IPS-15b (cell line): ENCODE data around the gene IGF2BP3.

Source experiments
- H3K27me3 ChIP-seq: one replicate; pipeline ENCODE4 v1.6.1; 2013; ENCODE audit warnings: low read length; ENCODE audit not compliant: control insufficient read depth, insufficient read depth
- H3K36me3 ChIP-seq: one replicate; pipeline ENCODE4 v1.6.1; 2013; ENCODE audit warnings: low read length; ENCODE audit not compliant: control insufficient read depth, insufficient read depth
- H3K4me1 ChIP-seq: one replicate; pipeline ENCODE4 v1.6.1; 2013; ENCODE audit warnings: mild to moderate bottlenecking, low read length; ENCODE audit not compliant: control insufficient read depth, insufficient read depth
- H3K4me3 ChIP-seq: one replicate; pipeline ENCODE4 v1.5.1; 2013; ENCODE audit warnings: low read depth, low read length
- H3K9ac ChIP-seq: one replicate; pipeline ENCODE4 v1.6.1; 2013; ENCODE audit warnings: low read depth, mild to moderate bottlenecking, low read length
- H3K9me3 ChIP-seq: one replicate; pipeline ENCODE4 v1.6.1; 2013; ENCODE audit warnings: mild to moderate bottlenecking, low read length; ENCODE audit not compliant: control insufficient read depth, insufficient read depth

The IGF2BP3 gene

DNA sequence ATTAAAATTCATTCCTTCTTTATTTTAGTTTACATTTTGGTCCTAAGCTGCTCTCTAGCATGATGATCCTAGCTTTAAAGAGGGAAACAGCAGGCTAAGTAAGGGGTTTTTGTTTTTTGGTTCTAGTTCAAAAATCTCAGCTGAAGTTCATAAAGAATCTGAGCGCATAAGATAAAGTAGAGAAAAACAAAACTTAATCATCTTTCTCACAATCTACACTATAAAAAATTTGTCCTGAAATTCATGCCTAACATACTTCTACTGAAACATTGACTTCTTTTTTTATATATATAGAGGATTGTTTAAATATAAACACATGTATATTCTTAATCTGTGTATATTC is 6.8 kb upstream of the IGF2BP3 start:
- no peaks in the 10 kb centered on the region for H3K9me3 ChIP-seq
- no peaks in the 10 kb centered on the region for H3K27me3 ChIP-seq
- H3K4me3 ChIP-seq, result peak overlapping the region; percentile 79

DNA sequence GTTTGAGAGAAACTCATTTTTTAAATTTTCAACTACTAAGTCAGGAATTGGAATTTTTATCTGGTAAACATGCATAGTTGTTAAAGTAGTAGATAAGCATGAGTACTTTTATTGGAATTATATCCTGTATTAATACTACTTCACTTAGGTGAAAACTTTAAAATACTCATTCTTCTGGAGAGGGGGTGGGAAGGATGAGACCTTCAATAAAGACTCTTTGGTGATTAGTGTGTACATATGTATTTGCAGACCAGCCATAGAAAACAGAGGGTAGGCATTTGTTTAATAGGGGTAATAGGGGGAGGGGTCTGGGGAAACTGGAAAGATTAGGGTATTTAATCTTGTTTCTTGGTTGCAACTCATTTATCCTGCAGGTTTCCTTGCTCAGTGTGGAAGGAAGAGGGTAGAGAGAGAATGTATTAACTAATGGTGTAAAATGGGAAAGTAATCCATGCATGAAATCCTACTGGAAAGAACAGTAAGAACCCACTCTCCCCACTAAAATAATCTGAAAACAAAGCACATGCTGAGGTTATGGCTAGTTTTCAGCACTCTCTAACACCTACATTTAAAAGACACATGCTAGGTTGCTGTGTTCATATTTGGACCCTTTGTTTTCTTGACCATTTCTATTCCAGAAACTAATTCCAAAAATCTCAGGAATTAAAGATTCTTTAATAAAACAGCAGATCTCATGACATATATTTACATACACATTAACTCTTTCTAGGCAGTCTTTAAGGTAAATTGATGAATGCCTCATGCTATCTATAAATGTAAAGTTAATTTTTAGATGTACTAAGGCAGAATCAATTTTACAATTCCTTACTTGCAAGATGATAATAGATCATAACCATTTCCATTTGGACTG is 6.2 kb upstream of the IGF2BP3 start:
- Histone ChIP-seq H3K9ac (peak overlapping the region; percentile 42), H3K9me3 (no peaks in the 10 kb centered on the region), H3K4me3 (peak overlapping the region; percentile 79), H3K36me3 (no peaks in the 10 kb centered on the region), H3K27me3 (no peaks in the 10 kb centered on the region), H3K4me1 (peaks cover 3% of the 10 kb centered on the region)

More for the DNA sequence above, 6.8 kb upstream of the IGF2BP3 start:
- no peaks in the 10 kb centered on the region for H3K36me3 ChIP-seq
- no peak overlapping the region for H3K9ac ChIP-seq
- peaks cover 7% of the 10 kb centered on the region for H3K4me1 ChIP-seq

DNA sequence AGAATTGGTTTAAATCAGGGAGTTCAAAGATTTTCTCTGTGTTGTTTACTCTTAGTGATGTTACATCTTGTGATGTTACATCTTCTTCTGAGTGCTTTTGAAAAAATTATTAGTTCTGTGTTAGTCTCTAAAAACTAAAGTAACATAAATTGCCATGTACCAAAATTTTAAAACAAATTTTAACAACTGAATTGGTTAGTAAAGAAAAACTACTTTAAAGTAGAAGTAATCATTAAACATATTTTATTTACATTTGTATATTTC is 5.2 kb upstream of the IGF2BP3 start:
- Histone ChIP-seq H3K9ac (peak overlapping the region; percentile 90), H3K36me3 (no peaks in the 10 kb centered on the region), H3K4me3 (peak overlapping the region; percentile 79), H3K4me1 (peaks cover 3% of the 10 kb centered on the region), H3K9me3 (no peaks in the 10 kb centered on the region), H3K27me3 (no peaks in the 10 kb centered on the region)

DNA sequence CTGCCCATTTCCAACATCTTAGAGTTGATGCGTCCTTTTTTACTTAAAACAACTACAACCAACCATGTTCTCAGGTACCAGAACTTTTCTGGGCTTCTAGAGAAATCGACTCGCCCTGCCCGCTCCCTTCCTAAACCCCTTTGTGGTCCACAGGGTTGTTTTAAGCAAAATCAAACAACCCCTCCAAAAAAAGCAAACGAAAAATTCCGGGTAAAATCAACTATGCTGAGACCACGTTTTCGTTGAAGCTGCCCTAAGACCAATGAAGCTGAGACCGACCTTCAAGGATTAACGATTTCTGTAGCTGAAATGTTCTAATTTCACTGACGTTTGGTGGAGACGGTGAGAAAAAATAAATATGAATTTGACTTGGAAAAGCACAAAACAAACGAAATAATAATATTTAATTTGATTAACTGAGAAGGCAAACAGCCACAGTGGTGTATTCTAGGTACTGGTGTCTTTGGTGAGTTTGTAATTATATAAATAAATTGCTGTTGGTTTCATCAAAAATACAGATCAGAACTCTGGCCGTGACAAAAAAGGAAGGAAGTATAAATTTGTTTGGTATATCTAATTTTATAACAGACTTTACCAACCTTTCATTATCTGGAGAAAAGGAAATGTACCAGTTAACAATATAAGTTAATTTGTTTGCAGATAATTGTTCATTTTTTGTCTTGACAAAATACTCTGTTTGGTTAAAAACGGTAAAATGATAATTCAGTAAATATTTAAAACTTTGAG is 4.7 kb upstream of the IGF2BP3 start:
- no peaks in the 10 kb centered on the region for H3K9me3 ChIP-seq
- H3K4me3 ChIP-seq, result peak overlapping the region; percentile 79
- no peaks in the 10 kb centered on the region for H3K36me3 ChIP-seq
- H3K9ac ChIP-seq, result peak overlapping the region; percentile 90
- H3K27me3 ChIP-seq, result no peaks in the 10 kb centered on the region
- H3K4me1 ChIP-seq, result peaks cover 3% of the 10 kb centered on the region

DNA sequence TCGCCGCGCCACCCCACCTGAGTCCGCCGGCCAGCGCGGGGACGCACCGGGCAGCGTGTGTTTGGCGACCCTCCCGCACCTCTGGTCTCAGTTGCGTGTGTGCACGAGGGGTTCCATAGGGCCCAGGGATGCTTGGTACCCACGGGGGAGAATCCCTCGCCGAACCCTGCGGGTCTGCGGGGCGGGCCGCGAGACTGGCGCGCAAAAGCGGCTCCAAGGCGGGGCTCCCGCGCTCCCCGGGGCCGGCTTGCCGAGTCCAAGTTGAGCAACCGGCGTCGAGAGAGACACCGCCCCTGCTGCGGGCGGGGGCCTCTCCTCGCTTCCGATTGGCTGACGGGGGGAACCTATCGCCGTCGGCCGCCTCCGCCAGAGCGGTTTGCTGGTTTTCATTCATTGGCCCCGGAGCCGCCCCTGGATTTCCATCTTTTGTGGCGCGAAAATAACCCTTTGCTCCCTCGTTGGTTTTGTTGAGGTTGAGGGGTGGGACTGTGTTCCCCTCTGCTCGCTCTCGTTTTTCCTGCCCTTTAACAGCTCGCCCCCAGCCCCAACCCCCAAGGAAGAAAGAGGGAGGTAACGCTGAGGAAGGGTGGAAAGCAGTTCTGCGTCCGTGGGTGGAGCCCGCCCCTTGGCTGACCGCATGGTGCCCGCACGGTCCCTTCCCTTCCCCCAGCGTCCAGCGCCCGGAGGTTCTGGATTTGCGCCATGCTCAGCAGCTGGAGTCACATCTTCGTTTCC is 4.0 kb upstream of the IGF2BP3 start:
- Histone ChIP-seq H3K27me3 (no peaks in the 10 kb centered on the region), H3K9me3 (no peaks in the 10 kb centered on the region), H3K4me1 (peaks cover 3% of the 10 kb centered on the region), H3K4me3 (peak overlapping the region; percentile 79), H3K36me3 (no peaks in the 10 kb centered on the region), H3K9ac (peak overlapping the region; percentile 90)

DNA sequence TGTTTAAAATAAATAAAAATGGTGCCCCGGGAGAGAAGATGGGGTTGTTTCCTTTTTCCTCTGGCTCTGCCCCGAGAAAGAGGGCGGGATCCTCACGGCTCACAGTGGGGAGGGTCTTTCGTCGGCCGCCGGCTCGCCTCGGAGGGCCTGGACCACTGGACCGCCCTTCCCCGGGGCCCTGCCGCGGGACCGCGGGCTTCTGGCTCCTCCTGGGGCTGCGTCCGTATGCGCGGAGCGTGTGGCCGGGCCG is 3.5 kb upstream of the IGF2BP3 start:
- Histone ChIP-seq H3K27me3 (no peaks in the 10 kb centered on the region), H3K36me3 (no peaks in the 10 kb centered on the region), H3K4me3 (peak overlapping the region; percentile 71), H3K9me3 (no peaks in the 10 kb centered on the region), H3K9ac (peak overlapping the region; percentile 82), H3K4me1 (peaks cover 3% of the 10 kb centered on the region)

DNA sequence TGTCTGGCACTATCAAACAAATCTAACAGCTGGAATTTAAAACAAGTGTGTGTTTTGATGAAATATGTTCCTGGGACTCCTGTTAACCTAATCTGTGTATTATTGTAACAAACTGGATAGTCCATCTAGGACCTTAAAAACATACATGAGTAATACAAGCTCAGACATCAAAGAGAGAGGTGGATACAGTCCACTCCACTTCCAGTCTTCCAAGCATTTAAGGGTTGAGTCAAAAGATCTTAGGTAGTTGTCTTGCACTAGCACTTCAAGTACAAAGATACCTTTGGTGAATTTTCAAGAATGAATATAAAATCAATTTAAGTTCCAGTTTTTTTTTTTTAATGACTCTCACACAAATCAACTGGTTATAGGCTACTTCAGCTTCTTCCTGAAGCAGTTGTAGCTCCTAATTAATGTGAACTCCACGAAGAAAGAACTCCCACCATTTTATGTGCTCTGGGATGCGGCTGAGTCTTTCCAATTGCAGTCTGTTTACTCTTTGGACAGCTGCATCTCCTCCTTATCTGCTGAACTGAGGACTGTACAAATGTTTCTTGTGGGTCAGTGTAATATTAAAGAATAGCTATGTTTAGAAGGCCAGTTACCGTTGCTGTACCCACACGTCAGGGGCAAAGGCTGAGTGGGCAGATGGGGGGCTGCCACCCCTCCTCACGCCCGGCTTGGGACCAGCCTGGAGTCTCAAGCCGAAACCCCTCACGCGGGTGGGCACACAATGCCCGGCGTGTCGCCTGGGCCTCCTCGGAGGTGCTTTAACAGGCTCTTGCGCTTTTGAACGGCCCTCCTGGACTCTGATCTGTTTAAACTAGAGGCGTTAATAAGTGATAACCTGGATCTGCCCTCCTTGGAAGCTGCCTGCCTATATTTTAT is 2.9 kb upstream of the IGF2BP3 start:
- no peaks in the 10 kb centered on the region for H3K9me3 ChIP-seq
- H3K4me1 ChIP-seq, result peaks cover 3% of the 10 kb centered on the region
- no peaks in the 10 kb centered on the region for H3K36me3 ChIP-seq
- H3K27me3 ChIP-seq, result no peaks in the 10 kb centered on the region
- H3K9ac ChIP-seq, result peak overlapping the region; percentile 82
- peak overlapping the region; percentile 71 for H3K4me3 ChIP-seq

DNA sequence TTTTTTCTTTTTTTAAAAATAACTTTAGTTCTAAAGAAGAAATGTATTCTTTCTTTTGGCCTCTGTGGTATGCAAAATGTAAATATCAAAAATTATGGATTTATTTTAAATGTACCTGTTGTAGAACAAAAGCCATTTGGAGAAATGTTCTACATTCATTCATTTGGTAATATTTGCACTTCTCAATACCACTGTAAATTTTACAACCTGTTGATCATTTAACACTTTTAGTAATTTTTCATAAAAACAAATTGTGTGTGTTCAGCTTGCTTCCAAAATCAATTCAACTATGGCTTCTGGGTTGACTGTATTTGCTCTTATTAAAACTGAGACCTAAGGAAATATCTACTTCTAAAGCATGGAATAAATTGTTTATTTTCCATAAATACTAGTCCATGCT is 2.3 kb upstream of the IGF2BP3 start:
- H3K4me3 ChIP-seq, result peak overlapping the region; percentile 71
- H3K27me3 ChIP-seq, result no peaks in the 10 kb centered on the region
- peaks cover 3% of the 10 kb centered on the region for H3K4me1 ChIP-seq
- H3K9ac ChIP-seq, result peak overlapping the region; percentile 38
- H3K9me3 ChIP-seq, result no peaks in the 10 kb centered on the region
- H3K36me3 ChIP-seq, result no peaks in the 10 kb centered on the region

DNA sequence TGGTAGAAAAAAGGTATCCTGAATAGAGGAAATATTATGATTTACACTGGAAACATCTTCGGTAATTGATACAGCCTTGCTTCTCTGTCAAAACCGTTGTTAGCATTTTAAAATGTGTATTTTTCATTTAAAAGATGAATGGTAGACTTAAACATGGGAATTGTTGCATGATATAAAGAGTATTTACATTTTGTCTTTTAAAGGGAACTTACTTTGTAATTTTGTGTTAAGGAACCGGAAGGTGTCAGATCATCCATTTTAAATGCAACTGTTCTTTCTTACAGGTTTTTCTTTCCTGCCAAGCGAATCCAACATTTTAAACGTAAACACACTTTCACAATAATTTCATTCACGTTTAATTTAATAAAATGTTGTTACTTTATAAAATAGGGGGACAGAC is 1.8 kb upstream of the IGF2BP3 start:
- peaks cover 3% of the 10 kb centered on the region for H3K4me1 ChIP-seq
- H3K36me3 ChIP-seq, result no peaks in the 10 kb centered on the region
- no peaks in the 10 kb centered on the region for H3K9me3 ChIP-seq
- peak overlapping the region; percentile 71 for H3K4me3 ChIP-seq
- H3K27me3 ChIP-seq, result no peaks in the 10 kb centered on the region
- H3K9ac ChIP-seq, result peak overlapping the region; percentile 80

DNA sequence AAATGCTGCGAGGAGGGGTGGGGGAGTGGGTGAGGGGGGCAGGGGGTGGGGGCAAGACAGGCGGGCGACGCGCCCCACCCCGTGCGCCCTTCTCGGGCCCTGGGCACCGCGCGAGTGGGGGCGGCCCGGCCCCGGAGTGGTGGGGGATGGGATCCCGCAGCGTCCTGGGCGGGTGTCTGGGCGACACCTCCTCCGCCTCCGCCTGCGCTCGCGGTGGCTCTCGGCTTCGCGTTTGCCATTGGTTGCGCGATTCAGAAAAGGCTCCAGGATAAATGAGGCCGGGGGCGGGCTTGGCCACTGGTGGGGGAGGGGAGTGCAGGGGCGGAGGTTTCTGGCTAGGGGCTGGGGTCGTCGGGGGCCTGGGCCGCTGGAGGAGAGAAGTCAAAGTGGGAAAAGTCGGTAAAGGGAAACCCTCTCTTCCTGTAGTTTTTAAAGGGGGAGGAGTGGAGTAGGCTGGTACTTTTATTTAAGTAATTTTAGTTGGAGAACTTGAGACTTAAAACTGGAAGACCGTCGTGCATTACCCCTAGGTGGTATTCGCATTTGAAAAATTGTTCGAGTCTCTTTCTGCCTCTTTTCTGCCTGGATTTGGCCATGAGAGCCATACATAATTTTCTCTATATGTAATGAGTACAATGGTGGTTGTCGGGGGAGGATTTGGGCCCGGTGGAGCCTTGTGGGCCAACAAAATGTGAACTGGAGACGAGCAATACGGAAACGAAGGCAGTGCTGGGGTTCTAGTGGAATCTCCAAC is 992 bp upstream of the IGF2BP3 start:
- Histone ChIP-seq H3K4me1 (no peaks in the 10 kb centered on the region), H3K27me3 (no peaks in the 10 kb centered on the region), H3K4me3 (peak overlapping the region; percentile 97), H3K9me3 (no peaks in the 10 kb centered on the region), H3K36me3 (no peaks in the 10 kb centered on the region), H3K9ac (peak overlapping the region; percentile 80)

DNA sequence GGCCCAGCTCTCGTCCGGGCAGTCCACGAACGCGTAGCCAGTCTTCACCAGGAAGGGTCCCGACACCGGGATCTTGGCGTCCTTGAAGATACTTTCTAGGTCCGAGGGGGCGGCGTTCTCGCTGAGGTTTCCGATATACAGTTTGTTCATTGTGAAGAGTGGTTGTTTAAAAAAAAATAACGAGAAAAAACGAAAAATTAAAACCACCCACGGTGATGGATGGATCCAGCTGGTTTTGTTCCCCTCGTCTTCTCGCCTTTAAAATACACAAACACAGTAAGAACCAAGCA is 385 bp downstream of the IGF2BP3 start:
- H3K27me3 ChIP-seq, result no peaks in the 10 kb centered on the region
- H3K9ac ChIP-seq, result peak overlapping the region; percentile 89
- H3K4me1 ChIP-seq, result peaks cover 3% of the 10 kb centered on the region
- H3K9me3 ChIP-seq, result no peaks in the 10 kb centered on the region
- H3K36me3 ChIP-seq, result no peaks in the 10 kb centered on the region
- H3K4me3 ChIP-seq, result peak overlapping the region; percentile 97
